GM12872 (cell line): Measurements from ENCODE around the gene PHACTR2.

ENCODE experiments used
- CTCF ChIP-seq: IDR thresholded peaks from 3 replicates; pipeline ENCODE4 v1.5.1; 2011; ENCODE audit warnings: low read depth, mild to moderate bottlenecking, low read length, moderate library complexity; ENCODE audit not compliant: insufficient read depth

Gene PHACTR2

GRCh38 chr6:143705569-143705968 is 27.8 kb downstream of the PHACTR2 start:
- no peak for TF ChIP-seq CTCF

GRCh38 chr6:143707697-143708096 is 29.9 kb downstream of the PHACTR2 start:
- TF ChIP-seq CTCF, result no peak

- no peak for TF ChIP-seq CTCF
Measured at GRCh38 chr6:143708889-143709288, 31.1 kb downstream of the PHACTR2 start.

- no peak for TF ChIP-seq CTCF
Measured at GRCh38 chr6:143711714-143712113, 33.9 kb downstream of the PHACTR2 start.

- TF ChIP-seq CTCF, result no peak
Measured at GRCh38 chr6:143718472-143718871, 40.7 kb downstream of the PHACTR2 start.

GRCh38 chr6:143721642-143722041 is 43.9 kb downstream of the PHACTR2 start:
- TF ChIP-seq CTCF, result no peak

- no peak for TF ChIP-seq CTCF
Measured at GRCh38 chr6:143724876-143725275, 47.1 kb downstream of the PHACTR2 start.
